Measurements from ENCODE around the gene EIF3L. TPM values are rescaled to one million over a fixed set of nuclear protein-coding genes. Genes with fewer than 3 reads are reported as not detected.

Gene EIF3L
- total RNA-seq, 2 donors from 2014 or later, result 271 to 340 TPM

- no peaks in the 10 kb centered on the region for H3K27me3 Mint-ChIP-seq
- no peak overlapping the region for H3K27ac Mint-ChIP-seq
- H3K4me1 Mint-ChIP-seq (ENCODE audit: low read depth in 2 of 2), result peaks cover 0 to 2% of the 10 kb centered on the region in 2 donors
- H3K9me3 Mint-ChIP-seq, result no peaks in the 10 kb centered on the region
- ATAC-seq (no peak), DNase-seq (ENCODE audit: low spot score) (no peak)
- H3K36me3 Mint-ChIP-seq, result no peaks in the 10 kb centered on the region
- no peak overlapping the region for H3K4me3 Mint-ChIP-seq
Measured at GRCh38 chr22:37926771-37927636, 77.8 kb downstream of the EIF3L start.

- DNase-seq (ENCODE audit: low spot score), result no peak
- H3K4me1 Mint-ChIP-seq (ENCODE audit: low read depth in 2 of 2), result peaks cover 0 to 2% of the 10 kb centered on the region in 2 donors
- H3K36me3 Mint-ChIP-seq, result no peaks in the 10 kb centered on the region
- no peak for ATAC-seq
- no peak overlapping the region for H3K4me3 Mint-ChIP-seq
- H3K27ac Mint-ChIP-seq, result no peak overlapping the region
- H3K9me3 Mint-ChIP-seq, result no peaks in the 10 kb centered on the region
- no peaks in the 10 kb centered on the region for H3K27me3 Mint-ChIP-seq
Measured at GRCh38 chr22:37927637-37927936, 78.4 kb downstream of the EIF3L start.

- Mint-ChIP-seq H3K4me3 (no peak overlapping the region), H3K9me3 (no peaks in the 10 kb centered on the region), H3K4me1 (ENCODE audit: low read depth in 2 of 2) (peaks cover 0 to 10% of the 10 kb centered on the region in 2 donors), H3K27me3 (no peaks in the 10 kb centered on the region), H3K27ac (no peak overlapping the region), H3K36me3 (no peaks in the 10 kb centered on the region)
- ATAC-seq, result no peak
- no peak for DNase-seq (ENCODE audit: low spot score)
Measured at GRCh38 chr22:37929390-37929789, 80.2 kb downstream of the EIF3L start.

- Mint-ChIP-seq H3K9me3 (no peaks in the 10 kb centered on the region), H3K4me1 (ENCODE audit: low read depth in 2 of 2) (peaks cover 0 to 10% of the 10 kb centered on the region in 2 donors), H3K27me3 (no peaks in the 10 kb centered on the region), H3K27ac (no peak overlapping the region), H3K36me3 (no peaks in the 10 kb centered on the region), H3K4me3 (no peak overlapping the region)
- no peak for DNase-seq (ENCODE audit: low spot score)
- ATAC-seq, result no peak
Measured at GRCh38 chr22:37930270-37930951, 81.2 kb downstream of the EIF3L start.

GRCh38 chr22:37930952-37931440 lies 81.8 kb downstream of the EIF3L start:
- no peaks in the 10 kb centered on the region for H3K9me3 Mint-ChIP-seq
- no peak overlapping the region for H3K27ac Mint-ChIP-seq
- peaks cover 0 to 10% of the 10 kb centered on the region in 2 donors for H3K4me1 Mint-ChIP-seq (ENCODE audit: low read depth in 2 of 2)
- H3K27me3 Mint-ChIP-seq, result no peaks in the 10 kb centered on the region
- no peak overlapping the region for H3K4me3 Mint-ChIP-seq
- no peak for ATAC-seq
- no peaks in the 10 kb centered on the region for H3K36me3 Mint-ChIP-seq
- DNase-seq (ENCODE audit: low spot score), result no peak

- Mint-ChIP-seq H3K27ac (no peak overlapping the region), H3K4me3 (no peak overlapping the region), H3K9me3 (no peaks in the 10 kb centered on the region), H3K4me1 (ENCODE audit: low read depth in 2 of 2) (peaks cover 0 to 10% of the 10 kb centered on the region in 2 donors), H3K36me3 (no peaks in the 10 kb centered on the region), H3K27me3 (no peaks in the 10 kb centered on the region)
- DNase-seq (ENCODE audit: low spot score), result no peak
- ATAC-seq, result no peak
Measured at GRCh38 chr22:37931893-37932389, 82.7 kb downstream of the EIF3L start.

GRCh38 chr22:37932401-37932800 lies 83.2 kb downstream of the EIF3L start:
- no peak for DNase-seq (ENCODE audit: low spot score)
- H3K4me3 Mint-ChIP-seq, result no peak overlapping the region
- no peaks in the 10 kb centered on the region for H3K9me3 Mint-ChIP-seq
- peaks cover 0 to 10% of the 10 kb centered on the region in 2 donors for H3K4me1 Mint-ChIP-seq (ENCODE audit: low read depth in 2 of 2)
- no peaks in the 10 kb centered on the region for H3K36me3 Mint-ChIP-seq
- H3K27ac Mint-ChIP-seq, result no peak overlapping the region
- no peak for ATAC-seq
- H3K27me3 Mint-ChIP-seq, result no peaks in the 10 kb centered on the region

GRCh38 chr22:37932821-37933578 lies 83.8 kb downstream of the EIF3L start:
- Mint-ChIP-seq H3K4me1 (ENCODE audit: low read depth in 2 of 2) (peaks cover 0 to 10% of the 10 kb centered on the region in 2 donors), H3K27me3 (no peaks in the 10 kb centered on the region), H3K9me3 (no peaks in the 10 kb centered on the region), H3K4me3 (no peak overlapping the region), H3K27ac (peak overlapping the region in 1 of 2 donors; percentile 45), H3K36me3 (no peaks in the 10 kb centered on the region)
- ATAC-seq, result no peak
- no peak for DNase-seq (ENCODE audit: low spot score)

- no peaks in the 10 kb centered on the region for H3K36me3 Mint-ChIP-seq
- H3K27ac Mint-ChIP-seq, result peak overlapping the region in 1 of 2 donors; percentile 45
- ATAC-seq, result peak; percentile 97
- peaks cover 0 to 10% of the 10 kb centered on the region in 2 donors for H3K4me1 Mint-ChIP-seq (ENCODE audit: low read depth in 2 of 2)
- H3K4me3 Mint-ChIP-seq, result no peak overlapping the region
- DNase-seq (ENCODE audit: low spot score), result peak; percentile 87
- no peaks in the 10 kb centered on the region for H3K9me3 Mint-ChIP-seq
- no peaks in the 10 kb centered on the region for H3K27me3 Mint-ChIP-seq
Measured at GRCh38 chr22:37933711-37934376, 84.6 kb downstream of the EIF3L start.

Other genes starting within 250 kb of the EIF3L start
- 100 to 1,000 TPM in 1 of 2 donors, 10 to 100 TPM in 1; 85.5 to 142 TPM for gene GGA1, start 240.6 kb upstream of the EIF3L start, total RNA-seq
- 100 to 1,000 TPM; 160 to 229 TPM for gene SH3BP1, start 209.8 kb upstream of the EIF3L start, total RNA-seq
- gene PDXP, start 190.7 kb upstream of the EIF3L start, total RNA-seq, result 10 to 100 TPM; 43.9 to 58.4 TPM
- 100 to 1,000 TPM; 290 to 675 TPM for gene LGALS1, start 173.8 kb upstream of the EIF3L start, total RNA-seq
- gene NOL12, start 163.1 kb upstream of the EIF3L start, total RNA-seq, result 10 to 100 TPM; 37.4 to 48.3 TPM
- gene TRIOBP, start 152.4 kb upstream of the EIF3L start, total RNA-seq, result 10 to 100 TPM; 29.9 to 35.1 TPM
- 10 to 100 TPM; 11.5 to 12.3 TPM for gene GCAT, start 41.5 kb upstream of the EIF3L start, total RNA-seq
- not detected for gene GALR3, start 26.0 kb upstream of the EIF3L start, total RNA-seq
- gene ANKRD54, start 5.1 kb upstream of the EIF3L start, total RNA-seq, result 10 to 100 TPM; 23.2 to 42.2 TPM
- gene MICALL1, start 56.9 kb downstream of the EIF3L start, total RNA-seq, result 10 to 100 TPM; 21.3 to 24.5 TPM
- under 1 TPM in 1 of 2 donors, not detected in 1; 0.33 TPM for gene C22orf23, start 104.2 kb downstream of the EIF3L start, total RNA-seq
- 10 to 100 TPM; 65.2 to 96.3 TPM for gene POLR2F, start 104.3 kb downstream of the EIF3L start, total RNA-seq
- not detected for gene SOX10, start 135.1 kb downstream of the EIF3L start, total RNA-seq
- 10 to 100 TPM; 14.8 to 18.8 TPM for gene PICK1, start 208.0 kb downstream of the EIF3L start, total RNA-seq
- gene SLC16A8, start 234.8 kb downstream of the EIF3L start, total RNA-seq, result under 1 TPM in 1 of 2 donors, not detected in 1; 0.50 TPM

Measured in natural killer cell treated with Interleukin-12 subunit alpha and Interleukin-12 subunit beta and Interleukin-15 and Interleukin-18, amount 100 ng/mL, for 72 hours (primary cell).